Measurements from ENCODE around the gene ZNF681. TPM values are rescaled to one million over a fixed set of nuclear protein-coding genes. Genes with fewer than 3 reads are reported as not detected.

The ZNF681 gene
- total and polyA plus RNA-seq, 2 of the 4 experiments (the other 2 are of a cell fraction): 0.15 to 0.54 TPM

Other genes with a start within 250 kb of the ZNF681 start
- gene ZNF675, start 71.7 kb downstream of the ZNF681 start, total RNA-seq (2012; rRNA removed): 8.6 and 11.1 TPM in 2 replicates
- gene ZNF675, start 71.7 kb downstream of the ZNF681 start, polyA plus RNA-seq (2012; rRNA removed): 2.0 and 2.5 TPM in 2 replicates
- gene ZNF726, start 156.0 kb upstream of the ZNF681 start, total RNA-seq (2012; rRNA removed): 1.9 and 2.0 TPM in 2 replicates
- gene ZNF726, start 156.0 kb upstream of the ZNF681 start, polyA plus RNA-seq (2012; rRNA removed): 1.0 and 1.2 TPM in 2 replicates

Measured in IMR-90 (cell line).